GM12878 (cell line): Measurements from ENCODE around the gene HUS1. TPM values are rescaled to one million over a fixed set of nuclear protein-coding genes. Genes with fewer than 3 reads are reported as not detected.

Source experiments
- ASH2L ChIP-seq: fragments of 300-600, 200-600 bp; sonication (generic); IDR thresholded peaks from 2 replicates; pipeline ENCODE4 v1.6.1; 2017; ENCODE audit warnings: low read depth, mild to moderate bottlenecking, borderline replicate concordance
- ATF3 ChIP-seq: IDR thresholded peaks from 2 replicates; pipeline ENCODE4 v1.6.1; 2011; ENCODE audit warnings: low read depth, mild to moderate bottlenecking, low read length, moderate library complexity, borderline replicate concordance; ENCODE audit errors: extremely low read depth
- BRCA1 ChIP-seq: IDR thresholded peaks from 2 replicates; pipeline ENCODE4 v1.6.1; 2011; ENCODE audit warnings: low read depth, low read length, improper control_type of control experiment
- CREM ChIP-seq: IDR thresholded peaks from 2 replicates; pipeline ENCODE4 v1.6.1; 2014; ENCODE audit warnings: antibody characterized with exemption, low read depth
- EED ChIP-seq: sonication (generic); IDR thresholded peaks from 2 replicates; pipeline ENCODE4 v1.6.1; 2016; ENCODE audit warnings: antibody characterized with exemption, low read depth
- FOS ChIP-seq: IDR thresholded peaks from 3 replicates; pipeline ENCODE4 v1.6.1; 2011; ENCODE audit warnings: borderline replicate concordance; ENCODE audit not compliant: insufficient read length; ENCODE audit errors: extremely low read depth
- HDGF ChIP-seq: fragments of 450-650 bp; IDR thresholded peaks from 2 replicates; pipeline ENCODE4 v1.6.1; 2016; ENCODE audit warnings: antibody characterized with exemption
- LARP7 ChIP-seq: fragments of 450-650 bp; IDR thresholded peaks from 2 replicates; pipeline ENCODE4 v1.6.1; 2017; ENCODE audit warnings: mild to moderate bottlenecking
- MTA3 ChIP-seq: IDR thresholded peaks from 2 replicates; pipeline ENCODE4 v1.6.1; 2012; ENCODE audit warnings: low read length, inconsistent platforms, borderline replicate concordance
- POU2F2 ChIP-seq: IDR thresholded peaks from 3 replicates; pipeline ENCODE4 v1.6.1; 2011; ENCODE audit warnings: low read depth, mild to moderate bottlenecking, low read length, borderline replicate concordance
- SPI1 ChIP-seq: IDR thresholded peaks from 2 replicates; pipeline ENCODE4 v1.6.1; 2011; ENCODE audit warnings: low read depth, mild to moderate bottlenecking, low read length, moderate library complexity, borderline replicate concordance; ENCODE audit not compliant: insufficient read depth
- TCF12 ChIP-seq: IDR thresholded peaks from 2 replicates; pipeline ENCODE4 v1.6.1; 2011; ENCODE audit warnings: low read depth, mild to moderate bottlenecking, low read length
- USF2 ChIP-seq: IDR thresholded peaks from 2 replicates; pipeline ENCODE4 v1.6.1; 2011; ENCODE audit warnings: low read depth, low read length, improper control_type of control experiment, borderline replicate concordance
- ZNF24 ChIP-seq: fragments of 450-650 bp; IDR thresholded peaks from 2 replicates; pipeline ENCODE4 v1.6.1; 2017; ENCODE audit warnings: antibody characterized with exemption, mild to moderate bottlenecking
- polyA plus RNA-seq, 11 experiments: library from polyadenylated mRNA; depleted of rRNA in 4 of 11; unstranded in 6 of 11; stranded (reverse) in 5 of 11; fragments of >200 nt; fragmentation: Nextera tagmentation in 4 of 11; fragmentation: Illumina TruSeq in 1 of 11; extraction: Ambion mirVana in 4 of 11; extraction: Trizol in 1 of 11; gene quantifications; 1 replicate in 1 of 11; 2 replicates in 10 of 11; pipeline versions ENCODE4 v1.2.1 to v1.2.3, GENCODE V29; 2011 to 2016; ENCODE audit warnings: inconsistent platforms in 2 of 11, missing spikeins in 2 of 11, low read depth in 1 of 11
- total RNA-seq, 4 experiments: library from RNA; depleted of rRNA in 3 of 4; stranded (reverse); fragments of >200 nt in 3 of 4; fragmentation: Illumina TruSeq in 1 of 4; extraction: Trizol in 1 of 4; gene quantifications; 2 replicates each; pipeline versions ENCODE4 v1.2.1 to v1.2.3, GENCODE V29; 2013 to 2021
- TF ChIP-seq, protein P1 (sequence below): fragments of 450-650 bp; formaldehyde crosslinking; IDR thresholded peaks from 2 replicates; pipeline ENCODE4 v1.4.0; 2022; ENCODE audit warnings: mild to moderate bottlenecking, moderate library complexity

Gene HUS1
- total and polyA plus RNA-seq, 10 of the 15 experiments (the other 5 are each of a cell fraction or from before 2014, with no cell fraction given) = 10.4 to 35.5 (median 22.6) TPM

- TF ChIP-seq USF2 (no peak), TCF12 (no peak), ATF3 (no peak), MTA3 (no peak), ASH2L (no peak), EED (no peak), BRCA1 (no peak), POU2F2 (no peak), SPI1 (no peak), CREM (no peak), FOS (no peak), HDGF (no peak), ZNF24 (no peak), LARP7 (no peak)
- TF ChIP-seq, protein P1, sequence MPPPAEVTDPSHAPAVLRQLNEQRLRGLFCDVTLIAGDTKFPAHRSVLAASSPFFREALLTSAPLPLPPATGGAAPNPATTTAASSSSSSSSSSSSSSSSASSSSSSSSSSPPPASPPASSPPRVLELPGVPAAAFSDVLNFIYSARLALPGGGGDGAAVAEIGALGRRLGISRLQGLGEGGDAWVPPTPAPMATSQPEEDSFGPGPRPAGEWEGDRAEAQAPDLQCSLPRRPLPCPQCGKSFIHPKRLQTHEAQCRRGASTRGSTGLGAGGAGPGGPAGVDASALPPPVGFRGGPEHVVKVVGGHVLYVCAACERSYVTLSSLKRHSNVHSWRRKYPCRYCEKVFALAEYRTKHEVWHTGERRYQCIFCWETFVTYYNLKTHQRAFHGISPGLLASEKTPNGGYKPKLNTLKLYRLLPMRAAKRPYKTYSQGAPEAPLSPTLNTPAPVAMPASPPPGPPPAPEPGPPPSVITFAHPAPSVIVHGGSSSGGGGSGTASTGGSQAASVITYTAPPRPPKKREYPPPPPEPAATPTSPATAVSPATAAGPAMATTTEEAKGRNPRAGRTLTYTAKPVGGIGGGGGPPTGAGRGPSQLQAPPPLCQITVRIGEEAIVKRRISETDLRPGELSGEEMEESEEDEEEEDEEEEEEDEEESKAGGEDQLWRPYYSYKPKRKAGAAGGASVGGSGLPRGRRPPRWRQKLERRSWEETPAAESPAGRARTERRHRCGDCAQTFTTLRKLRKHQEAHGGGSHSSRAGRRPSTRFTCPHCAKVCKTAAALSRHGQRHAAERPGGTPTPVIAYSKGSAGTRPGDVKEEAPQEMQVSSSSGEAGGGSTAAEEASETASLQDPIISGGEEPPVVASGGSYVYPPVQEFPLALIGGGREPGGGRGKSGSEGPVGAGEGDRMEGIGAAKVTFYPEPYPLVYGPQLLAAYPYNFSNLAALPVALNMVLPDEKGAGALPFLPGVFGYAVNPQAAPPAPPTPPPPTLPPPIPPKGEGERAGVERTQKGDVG (CRISPR knock-in tag) = no peak
Observed at GRCh38 chr7:47948141-47948790, 31.1 kb downstream of the HUS1 start, which contains the start of gene PKD1L1 (continued).
